ENCODE data around the gene CAPN12. TPM values are rescaled to one million over a fixed set of nuclear protein-coding genes. Genes with fewer than 3 reads are reported as not detected.

CAPN12 gene
- total RNA-seq, 1 experiment from 2014 or later: 8.8 TPM

GRCh38 chr19:38737921-38738737 lies 6.1 kb downstream of the CAPN12 start:
- H3K9ac ChIP-seq (ENCODE audit: low read length): no peak overlapping the region
- no peaks in the 10 kb centered on the region for H3K36me3 ChIP-seq (ENCODE audit: control insufficient read depth in 1 of 2, insufficient read depth in 2 of 2, low read length in 2 of 2)
- ChIA-PET POLR2A (no interaction called here), RAD21 (ENCODE audit: low non-redundant PET in 1 of 2, low total read pairs in 2 of 2, uncharacterized antibody in 2 of 2, unreplicated experiment in 2 of 2) (interaction anchor here in 1 of 2 experiments (0.7 kb wide), 1 partner anchor 9 kb away, joined by 3 read pairs; no protein-coding TSS in a partner anchor), CTCF (no interaction called here)
- DNase-seq (ENCODE audit: low read depth, low spot score): no peak
- ATAC-seq: no peak
- H3K9me2 ChIP-seq (ENCODE audit: insufficient read depth): no peaks in the 10 kb centered on the region
- no peak overlapping the region for H3K4me2 ChIP-seq (ENCODE audit: low read length)
- H3K27me3 ChIP-seq (ENCODE audit: insufficient read depth, low read length): no peaks in the 10 kb centered on the region
- no peak overlapping the region for H2AFZ ChIP-seq (ENCODE audit: low read depth, low read length, poor library complexity, severe bottlenecking)
- H3K4me3 ChIP-seq (replicated peaks in 1 of 2; ENCODE audit: low read depth in 1 of 2, low read length in 2 of 2): no peak overlapping the region
- intact Hi-C loops (cut with micrococcal nuclease): loop anchor here (5.0 kb wide), 1 partner anchor 94 kb away; the partner anchor contains the start of gene ECH1
- TF ChIP-seq, protein P1, sequence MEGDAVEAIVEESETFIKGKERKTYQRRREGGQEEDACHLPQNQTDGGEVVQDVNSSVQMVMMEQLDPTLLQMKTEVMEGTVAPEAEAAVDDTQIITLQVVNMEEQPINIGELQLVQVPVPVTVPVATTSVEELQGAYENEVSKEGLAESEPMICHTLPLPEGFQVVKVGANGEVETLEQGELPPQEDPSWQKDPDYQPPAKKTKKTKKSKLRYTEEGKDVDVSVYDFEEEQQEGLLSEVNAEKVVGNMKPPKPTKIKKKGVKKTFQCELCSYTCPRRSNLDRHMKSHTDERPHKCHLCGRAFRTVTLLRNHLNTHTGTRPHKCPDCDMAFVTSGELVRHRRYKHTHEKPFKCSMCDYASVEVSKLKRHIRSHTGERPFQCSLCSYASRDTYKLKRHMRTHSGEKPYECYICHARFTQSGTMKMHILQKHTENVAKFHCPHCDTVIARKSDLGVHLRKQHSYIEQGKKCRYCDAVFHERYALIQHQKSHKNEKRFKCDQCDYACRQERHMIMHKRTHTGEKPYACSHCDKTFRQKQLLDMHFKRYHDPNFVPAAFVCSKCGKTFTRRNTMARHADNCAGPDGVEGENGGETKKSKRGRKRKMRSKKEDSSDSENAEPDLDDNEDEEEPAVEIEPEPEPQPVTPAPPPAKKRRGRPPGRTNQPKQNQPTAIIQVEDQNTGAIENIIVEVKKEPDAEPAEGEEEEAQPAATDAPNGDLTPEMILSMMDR (IDR thresholded peaks at IDR 0.05 in 2 of 3, conservative IDR thresholded peaks at IDR 0.05 in 1 of 3; ENCODE audit: borderline replicate concordance in 1 of 3, insufficient read depth in 1 of 3, low read depth in 2 of 3, low read length in 2 of 3): 0 out of 6 replicates have a peak, but pooled peaks of 1 of the 3 experiments have one; percentile 13
- TF ChIP-seq CBX3 (IDR thresholded peaks at IDR 0.05; ENCODE audit: low read depth) (no peak), ELF1 (IDR thresholded peaks at IDR 0.05; ENCODE audit: borderline replicate concordance, low read depth) (no peak), EZH2phosphoT487 (IDR thresholded peaks at IDR 0.05; ENCODE audit: borderline replicate concordance) (no peak)
- H3K4me1 ChIP-seq (ENCODE audit: control insufficient read depth in 1 of 2, insufficient read depth in 2 of 2, low read length in 2 of 2): peaks cover 10 to 36% of the 10 kb centered on the region in 2 experiments; a peak in 3 of 4 replicates
- no peaks in the 10 kb centered on the region for H4K20me1 ChIP-seq (ENCODE audit: insufficient read depth)
- H3K27ac ChIP-seq (ENCODE audit: low read depth, low read length): no peak overlapping the region
- H3K79me2 ChIP-seq (ENCODE audit: insufficient read depth, low read length): no peaks in the 10 kb centered on the region
- TSS peak; percentile 30 for BruUV-seq (replicated peaks)
- no peaks in the 10 kb centered on the region for H3K9me3 ChIP-seq (ENCODE audit: control insufficient read depth in 1 of 2, insufficient read depth in 1 of 2, low read depth in 1 of 2, low read length in 2 of 2)
